Body of pancreas (tissue), 4 donors: ENCODE results near the gene CST7. TPM values are rescaled to one million over a fixed set of nuclear protein-coding genes. Genes with fewer than 3 reads are reported as not detected.

Experiments
- ATAC-seq: fragments of 150-250 bp; one replicate; pipeline ENCODE4 v1.9.1; 2016
- DNase-seq, 4 donors: peaks; one replicate each; pipeline ENCODE4 v3.0.0-alpha.2; 2019
- H3K27ac ChIP-seq, 4 donors: fragments of 200-600 bp; sonication (generic); 1 replicate in 3 of 4; 2 replicates in 1 of 4; pipeline versions ENCODE4 v1.5.1 to v1.6.1; 2016 to 2019; ENCODE audit warnings: mild to moderate bottlenecking in 1 of 4, mixed read lengths in 1 of 4, moderate library complexity in 1 of 4
- H3K27me3 ChIP-seq, 2 donors: fragments of 200-600 bp; sonication (generic); one replicate each; pipeline ENCODE4 v1.6.0; 2016; ENCODE audit warnings: mild to moderate bottlenecking in 1 of 2
- H3K36me3 ChIP-seq, 2 donors: fragments of 200-600 bp; sonication (generic); replicated peaks in 1 of 2; 2 replicates each; pipeline ENCODE4 v1.5.1; 2016; ENCODE audit warnings: low read depth in 2 of 2; ENCODE audit not compliant: insufficient read depth in 1 of 2
- H3K4me1 ChIP-seq: fragments of 200-600 bp; sonication (generic); one replicate; pipeline ENCODE4 v1.6.0; 2016
- H3K4me3 ChIP-seq, 2 donors: fragments of 200-600 bp; sonication (generic); 1 replicate in 1 of 2; 2 replicates in 1 of 2; pipeline ENCODE4 v1.5.1; 2016 to 2019
- H3K9me3 ChIP-seq, 3 donors: fragments of 200-600 bp; sonication (generic); 1 replicate in 2 of 3; 2 replicates in 1 of 3; pipeline ENCODE4 v1.5.1; 2016
- CTCF ChIP-seq, 7 experiments: fragments of 450-650 bp in 4 of 7; fragments of 200-600 bp in 3 of 7; sonication (generic) in 3 of 7; IDR thresholded peaks; one replicate each; pipeline ENCODE4 v1.5.1; 2016 to 2019; ENCODE audit warnings: antibody characterized with exemption in 7 of 7
- POLR2A ChIP-seq, 3 donors: fragments of 450-650 bp; IDR thresholded peaks; one replicate each; pipeline ENCODE4 v1.6.1; 2016; ENCODE audit warnings: antibody characterized with exemption in 3 of 3, mild to moderate bottlenecking in 2 of 3
- WGBS, 2 donors: methylation state at CpG; one replicate each; pipeline ENCODE4 v1.1.5; 2017; 5-methylcytosine and 5-hydroxymethylcytosine counted together
- intact Hi-C: fragments of 100-400 bp; cut with DNase I; formaldehyde crosslinking; loops from one replicate; pipeline ENCODE4 v1.15.1; 2023
- total RNA-seq, 2 donors: library from RNA; depleted of rRNA; stranded (reverse); fragments of >200 nt; gene quantifications; one replicate each; pipeline ENCODE4 v1.1.0, GENCODE V29; 2016

Gene CST7
- total RNA-seq, 2 donors from 2014 or later: 1.8 to 4.0 TPM

DNA sequence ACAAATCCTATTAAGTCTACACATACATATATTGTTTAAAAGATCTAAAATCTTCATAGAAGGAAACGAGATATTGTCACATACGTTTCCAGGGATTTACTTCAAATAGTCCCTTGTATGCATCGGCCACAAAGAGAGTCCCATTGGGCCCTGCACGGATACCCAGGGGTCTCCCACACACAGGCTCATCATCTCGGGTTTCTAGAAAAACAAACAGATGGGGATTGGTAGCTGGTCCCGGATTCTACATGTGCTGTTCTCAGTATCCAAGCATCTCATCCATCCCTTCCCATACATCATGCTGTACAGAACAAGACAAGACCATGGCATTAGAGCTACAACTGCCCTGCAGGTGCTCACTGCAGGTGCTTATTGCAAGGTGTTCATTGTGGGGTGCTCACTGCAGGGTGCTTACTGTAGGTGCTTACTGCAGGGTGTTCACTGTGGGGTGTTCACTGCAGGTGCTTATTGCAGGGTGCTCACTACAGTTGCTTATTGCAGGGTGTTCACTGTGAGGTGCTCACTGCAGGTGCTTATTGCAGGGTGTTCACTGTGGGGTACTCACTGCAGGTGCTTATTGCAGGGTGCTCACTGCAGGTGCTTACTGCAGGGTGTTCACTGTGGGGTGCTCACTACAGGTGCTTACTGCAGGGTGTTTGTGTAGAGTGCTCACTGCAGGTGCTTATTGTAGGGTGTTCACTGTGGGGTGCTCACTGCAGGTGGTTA is 22.5 kb downstream of the CST7 start:
- ATAC-seq (no peak), DNase-seq (no peak)
- no peak overlapping the region for H3K4me3 ChIP-seq
- H3K36me3 ChIP-seq: peaks cover 0 to 29% of the 10 kb centered on the region in 2 donors
- 86% methylated on average over 6 of the region's 6 CpGs for WGBS, 2 donors
- H3K27me3 ChIP-seq: no peaks in the 10 kb centered on the region
- H3K4me1 ChIP-seq: no peaks in the 10 kb centered on the region
- H3K27ac ChIP-seq: no peak overlapping the region
- no peaks in the 10 kb centered on the region for H3K9me3 ChIP-seq
- intact Hi-C loops: no loop called here
- TF ChIP-seq CTCF (IDR thresholded peaks at IDR 0.05) (no peak), POLR2A (IDR thresholded peaks at IDR 0.05) (no peak)

DNA sequence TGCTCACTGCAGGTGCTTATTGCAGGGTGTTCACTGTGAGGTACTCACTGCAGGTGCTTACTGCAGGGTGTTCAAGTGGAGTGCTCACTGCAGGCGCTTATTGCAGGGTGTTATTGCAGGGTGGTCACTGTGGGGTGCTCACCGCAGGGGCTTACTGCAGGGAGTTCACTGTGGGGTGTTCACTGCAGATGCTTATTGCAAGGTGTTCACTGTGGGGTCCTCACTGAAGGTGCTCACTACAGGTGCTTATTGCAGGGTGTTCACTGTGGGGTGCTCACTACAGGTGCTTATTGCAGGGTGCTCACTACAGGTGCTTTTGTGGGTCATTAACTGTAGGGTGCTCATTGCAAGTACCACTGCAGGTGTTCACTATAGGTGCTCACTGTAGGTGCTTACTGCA is 23.3 kb downstream of the CST7 start:
- H3K36me3 ChIP-seq: peaks cover 0 to 29% of the 10 kb centered on the region in 2 donors
- ATAC-seq (no peak), DNase-seq (no peak)
- H3K4me1 ChIP-seq: no peaks in the 10 kb centered on the region
- H3K4me3 ChIP-seq: no peak overlapping the region
- 77% methylated on average over 2 of the region's 2 CpGs; no CpG with 5 or more reads in 1 of the 2 donors for WGBS, 2 donors
- H3K27ac ChIP-seq: no peak overlapping the region
- TF ChIP-seq POLR2A (IDR thresholded peaks at IDR 0.05) (no peak), CTCF (IDR thresholded peaks at IDR 0.05) (no peak)
- no peaks in the 10 kb centered on the region for H3K27me3 ChIP-seq
- H3K9me3 ChIP-seq: no peaks in the 10 kb centered on the region
- intact Hi-C loops: no loop called here

- DNase-seq: no peak
- peaks cover 0 to 8% of the 10 kb centered on the region in 2 donors for H3K36me3 ChIP-seq
These were observed 28.3 kb downstream of the CST7 start for GRCh38 chr20:24977336-24977735.

DNA sequence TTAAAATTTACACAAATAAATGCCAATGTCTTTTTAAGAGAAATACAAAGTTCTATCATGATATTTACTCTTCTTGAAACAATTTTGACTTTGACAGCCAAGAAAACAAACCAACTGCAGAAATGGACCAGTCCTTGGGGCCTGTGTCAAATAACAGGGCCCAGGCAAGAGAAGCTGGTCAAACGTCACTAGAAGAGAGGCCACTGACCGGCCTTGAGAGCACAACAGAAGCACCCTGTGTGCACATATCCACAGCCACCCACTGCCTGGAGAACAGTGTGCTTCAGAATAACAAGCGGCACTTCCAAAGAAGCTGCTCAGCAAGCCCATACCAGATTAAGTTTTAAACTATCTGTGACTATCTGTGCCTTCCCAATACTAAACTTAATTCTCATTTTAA is 28.7 kb downstream of the CST7 start:
- H3K9me3 ChIP-seq: no peaks in the 10 kb centered on the region
- 85 to 88% methylated on average over 3 of the region's 3 CpGs for WGBS, 2 donors
- TF ChIP-seq POLR2A (IDR thresholded peaks at IDR 0.05) (no peak), CTCF (IDR thresholded peaks at IDR 0.05) (no peak)
- H3K27me3 ChIP-seq: no peaks in the 10 kb centered on the region
- H3K4me3 ChIP-seq: no peak overlapping the region
- no peak overlapping the region for H3K27ac ChIP-seq
- DNase-seq: no peak
- H3K36me3 ChIP-seq: peaks cover 0 to 5% of the 10 kb centered on the region in 2 donors
- no peak for ATAC-seq
- intact Hi-C loops: no loop called here
- H3K4me1 ChIP-seq: no peaks in the 10 kb centered on the region

More at GRCh38 chr20:24977336-24977735, 28.3 kb downstream of the CST7 start:
- no peaks in the 10 kb centered on the region for H3K27me3 ChIP-seq
- H3K27ac ChIP-seq: no peak overlapping the region
- 94 to 100% methylated on average over 1 of the region's 1 CpG for WGBS, 2 donors
- H3K9me3 ChIP-seq: no peaks in the 10 kb centered on the region
- ATAC-seq: no peak
- TF ChIP-seq CTCF (IDR thresholded peaks at IDR 0.05) (no peak), POLR2A (IDR thresholded peaks at IDR 0.05) (no peak)
- H3K4me1 ChIP-seq: no peaks in the 10 kb centered on the region
- intact Hi-C loops: no loop called here
- H3K4me3 ChIP-seq: no peak overlapping the region

- Histone ChIP-seq H3K36me3 (no peaks in the 10 kb centered on the region), H3K27me3 (no peaks in the 10 kb centered on the region), H3K9me3 (no peaks in the 10 kb centered on the region), H3K4me3 (no peak overlapping the region), H3K4me1 (no peaks in the 10 kb centered on the region), H3K27ac (no peak overlapping the region)
- intact Hi-C loops: no loop called here
- TF ChIP-seq CTCF (IDR thresholded peaks at IDR 0.05) (no peak), POLR2A (IDR thresholded peaks at IDR 0.05) (no peak)
- 87 to 90% methylated on average over 4 to 8 of the region's 8 CpGs for WGBS, 2 donors
- ATAC-seq: no peak
- no peak for DNase-seq
These were observed 29.4 kb downstream of the CST7 start for GRCh38 chr20:24978513-24978912.
